GM23338 (cell line): ENCODE data around the gene FAM241A. TPM values are rescaled to one million over a fixed set of nuclear protein-coding genes. Genes with fewer than 3 reads are reported as not detected.

Experiments
- ATAC-seq: fragments of 200-7000 bp; cut with Tn5 transposase; 3 replicates; pipeline ENCODE4 v1.9.1; 2020
- DNase-seq: peaks from one replicate; pipeline ENCODE4 v3.0.0-alpha.2; 2015; ENCODE audit warnings: low spot score
- H2AFZ ChIP-seq: fragments of 200-600 bp; sonication (generic); 2 replicates; pipeline ENCODE4 v1.8.0; 2016; ENCODE audit warnings: antibody characterized with exemption, mild to moderate bottlenecking, moderate library complexity
- H3F3A ChIP-seq: fragments of 200-600 bp; sonication (generic); replicated peaks from 2 replicates; pipeline ENCODE4 v1.8.0; 2017; ENCODE audit warnings: antibody characterized with exemption, mixed run types, low read depth
- H3K27ac ChIP-seq: fragments of 200-600 bp; sonication (generic); 2 replicates; pipeline ENCODE4 v1.6.1; 2016; ENCODE audit warnings: low read depth
- H3K27me3 ChIP-seq: fragments of 200-600 bp; sonication (generic); 2 replicates; pipeline ENCODE4 v1.8.0; 2016; ENCODE audit warnings: mild to moderate bottlenecking, mixed run types, moderate library complexity; ENCODE audit not compliant: insufficient read depth
- H3K36me3 ChIP-seq: fragments of 200-600 bp; sonication (generic); 2 replicates; pipeline ENCODE4 v1.8.0; 2016; ENCODE audit warnings: mild to moderate bottlenecking; ENCODE audit not compliant: insufficient read depth
- H3K4me1 ChIP-seq: fragments of 200-600 bp; sonication (generic); 2 replicates; pipeline ENCODE4 v1.8.0; 2016; ENCODE audit warnings: mild to moderate bottlenecking, moderate library complexity; ENCODE audit not compliant: insufficient read depth
- H3K4me2 ChIP-seq: fragments of 200-600 bp; sonication (generic); 2 replicates; pipeline ENCODE4 v1.7.1; 2017; ENCODE audit warnings: mixed run types
- H3K4me3 ChIP-seq: fragments of 200-600 bp; sonication (generic); 2 replicates; pipeline ENCODE4 v1.6.1; 2016; ENCODE audit warnings: mixed run types
- H3K79me2 ChIP-seq: fragments of 200-600 bp; sonication (generic); replicated peaks from 2 replicates; pipeline ENCODE4 v1.8.0; 2017; ENCODE audit warnings: mild to moderate bottlenecking; ENCODE audit not compliant: insufficient read depth
- H3K9me2 ChIP-seq: fragments of 200-600 bp; sonication (generic); 2 replicates; pipeline ENCODE4 v1.8.0; 2017; ENCODE audit not compliant: insufficient read depth
- H4K20me1 ChIP-seq: fragments of 200-600 bp; sonication (generic); replicated peaks from 2 replicates; pipeline ENCODE4 v1.8.0; 2017; ENCODE audit warnings: mild to moderate bottlenecking; ENCODE audit not compliant: insufficient read depth
- H3K27ac Mint-ChIP-seq: 2 replicates; pipeline ENCODE4 v1.8.0; 2020; ENCODE audit warnings: inconsistent platforms, mild to moderate bottlenecking, moderate library complexity, mixed read lengths
- H3K27me3 Mint-ChIP-seq: 3 replicates; pipeline ENCODE4 v1.8.0; 2022; ENCODE audit warnings: low read depth, mild to moderate bottlenecking, moderate library complexity, mixed read lengths, inconsistent platforms; ENCODE audit not compliant: insufficient read depth, poor library complexity
- H3K36me3 Mint-ChIP-seq: 3 replicates; pipeline ENCODE4 v1.8.0; 2021; ENCODE audit warnings: low read depth, mild to moderate bottlenecking, inconsistent platforms, moderate library complexity, mixed read lengths
- H3K4me1 Mint-ChIP-seq: 3 replicates; pipeline ENCODE4 v1.8.0; 2020; ENCODE audit warnings: mild to moderate bottlenecking, inconsistent platforms, mixed read lengths
- H3K4me3 Mint-ChIP-seq: 3 replicates; pipeline ENCODE4 v1.8.0; 2021; ENCODE audit warnings: moderate library complexity, mild to moderate bottlenecking, inconsistent platforms, mixed read lengths
- H3K9me3 Mint-ChIP-seq: 3 replicates; pipeline ENCODE4 v1.8.0; 2020; ENCODE audit warnings: moderate library complexity, mild to moderate bottlenecking, inconsistent platforms, mixed read lengths
- EZH2 ChIP-seq: fragments of 200-600 bp; sonication (generic); IDR thresholded peaks from one replicate; pipeline ENCODE4 v1.8.0; 2017; ENCODE audit warnings: antibody characterized with exemption, mild to moderate bottlenecking, low read depth; ENCODE audit not compliant: unreplicated experiment
- EZH2phosphoT487 ChIP-seq: fragments of 200-600 bp; sonication (generic); IDR thresholded peaks from one replicate; pipeline ENCODE4 v1.8.1; 2018; ENCODE audit warnings: antibody characterized with exemption; ENCODE audit not compliant: unreplicated experiment
- JUNB ChIP-seq: IDR thresholded peaks from one replicate; pipeline ENCODE4 v1.6.1; 2016; ENCODE audit warnings: antibody characterized with exemption; ENCODE audit not compliant: unreplicated experiment
- NANOG ChIP-seq: IDR thresholded peaks from 2 replicates; pipeline ENCODE4 v1.6.1; 2016; ENCODE audit warnings: antibody characterized with exemption, borderline replicate concordance
- STAT1 ChIP-seq: IDR thresholded peaks from one replicate; pipeline ENCODE4 v1.6.1; 2016; ENCODE audit warnings: antibody characterized with exemption; ENCODE audit not compliant: unreplicated experiment
- ZNF114 ChIP-seq: fragments of 250-450 bp; sonication (Bioruptor Pico); IDR thresholded peaks from 2 replicates; pipeline ENCODE4 v1.5.0; 2020; ENCODE audit warnings: mild to moderate bottlenecking, moderate library complexity
- ZNF331 ChIP-seq: fragments of 250-450 bp; sonication (Bioruptor Pico); IDR thresholded peaks from 2 replicates; pipeline ENCODE4 v1.5.0; 2020; ENCODE audit warnings: low read depth, mild to moderate bottlenecking, moderate library complexity
- polyA plus RNA-seq: library from polyadenylated mRNA; unstranded; fragments of >200 nt; fragmentation: Nextera tagmentation; extraction: Ambion mirVana; gene quantifications from 2 replicates; pipeline ENCODE4 v1.2.1, GENCODE V29; 2016
- total RNA-seq: library from RNA; depleted of rRNA; stranded (reverse); fragments of >200 nt; shearing (Covaris generic); gene quantifications from 2 replicates; pipeline ENCODE4 v1.2.3, GENCODE V29; 2014
- TF ChIP-seq, protein P1 (sequence below), 2 experiments: fragments of 200-600 bp in 1 of 2; sonication (generic) in 1 of 2; conservative IDR thresholded peaks; 2 replicates each; pipeline versions ENCODE4 v1.5.1 to v1.6.1; 2016 to 2017; ENCODE audit warnings: antibody characterized with exemption in 2 of 2, low read depth in 2 of 2, mild to moderate bottlenecking in 2 of 2, moderate library complexity in 1 of 2
- TF ChIP-seq, protein P2 (sequence below): IDR thresholded peaks from one replicate; pipeline ENCODE4 v1.6.1; 2018; ENCODE audit warnings: antibody characterized with exemption; ENCODE audit not compliant: unreplicated experiment
- TF ChIP-seq, protein P3 (sequence below): IDR thresholded peaks from 2 replicates; pipeline ENCODE4 v1.6.1; 2016; ENCODE audit warnings: antibody characterized with exemption

The FAM241A gene
- total and polyA plus RNA-seq, 2 experiments from 2014 or later, result 0.58 to 0.63 TPM

DNA sequence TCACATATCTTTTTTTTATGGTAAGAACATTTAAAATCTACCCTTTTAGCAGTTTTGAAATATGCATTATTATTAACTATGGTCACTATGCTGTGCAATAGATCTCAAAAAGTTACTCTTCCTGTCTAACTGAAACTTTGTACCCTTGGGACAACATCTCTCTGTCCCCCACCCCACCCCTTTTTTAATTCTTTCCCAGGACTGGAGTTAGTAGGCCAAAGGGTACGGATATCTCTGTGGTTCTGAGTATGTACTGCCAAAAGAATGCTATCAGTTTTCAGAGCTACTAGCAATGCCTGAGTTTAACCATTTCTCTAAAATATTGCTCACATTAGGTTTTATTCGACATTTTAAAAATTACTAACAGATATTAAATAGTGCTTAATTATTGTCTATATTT, 4.7 kb upstream of the FAM241A start:
- DNase-seq (no peak), ATAC-seq (no peak)
- Histone ChIP-seq H3K4me3 (no peak overlapping the region), H3K27me3 (no peaks in the 10 kb centered on the region), H3K27ac (no peak overlapping the region), H3F3A (no peaks in the 10 kb centered on the region), H3K36me3 (no peaks in the 10 kb centered on the region), H2AFZ (0 out of 2 replicates have a peak overlapping the region, but pooled peaks have one; percentile 78), H3K9me2 (peaks cover 8% of the 10 kb centered on the region; the same call in 1 of the 2 replicates), H3K4me1 (no peaks in the 10 kb centered on the region), H3K4me2 (no peak overlapping the region), H4K20me1 (no peaks in the 10 kb centered on the region), H3K79me2 (no peaks in the 10 kb centered on the region)
- TF ChIP-seq, protein P1, sequence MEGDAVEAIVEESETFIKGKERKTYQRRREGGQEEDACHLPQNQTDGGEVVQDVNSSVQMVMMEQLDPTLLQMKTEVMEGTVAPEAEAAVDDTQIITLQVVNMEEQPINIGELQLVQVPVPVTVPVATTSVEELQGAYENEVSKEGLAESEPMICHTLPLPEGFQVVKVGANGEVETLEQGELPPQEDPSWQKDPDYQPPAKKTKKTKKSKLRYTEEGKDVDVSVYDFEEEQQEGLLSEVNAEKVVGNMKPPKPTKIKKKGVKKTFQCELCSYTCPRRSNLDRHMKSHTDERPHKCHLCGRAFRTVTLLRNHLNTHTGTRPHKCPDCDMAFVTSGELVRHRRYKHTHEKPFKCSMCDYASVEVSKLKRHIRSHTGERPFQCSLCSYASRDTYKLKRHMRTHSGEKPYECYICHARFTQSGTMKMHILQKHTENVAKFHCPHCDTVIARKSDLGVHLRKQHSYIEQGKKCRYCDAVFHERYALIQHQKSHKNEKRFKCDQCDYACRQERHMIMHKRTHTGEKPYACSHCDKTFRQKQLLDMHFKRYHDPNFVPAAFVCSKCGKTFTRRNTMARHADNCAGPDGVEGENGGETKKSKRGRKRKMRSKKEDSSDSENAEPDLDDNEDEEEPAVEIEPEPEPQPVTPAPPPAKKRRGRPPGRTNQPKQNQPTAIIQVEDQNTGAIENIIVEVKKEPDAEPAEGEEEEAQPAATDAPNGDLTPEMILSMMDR (conservative IDR thresholded peaks at IDR 0.05; ENCODE audit: low read depth in 2 of 2), result no peak
- no peak for TF ChIP-seq EZH2phosphoT487
- TF ChIP-seq, protein P2, sequence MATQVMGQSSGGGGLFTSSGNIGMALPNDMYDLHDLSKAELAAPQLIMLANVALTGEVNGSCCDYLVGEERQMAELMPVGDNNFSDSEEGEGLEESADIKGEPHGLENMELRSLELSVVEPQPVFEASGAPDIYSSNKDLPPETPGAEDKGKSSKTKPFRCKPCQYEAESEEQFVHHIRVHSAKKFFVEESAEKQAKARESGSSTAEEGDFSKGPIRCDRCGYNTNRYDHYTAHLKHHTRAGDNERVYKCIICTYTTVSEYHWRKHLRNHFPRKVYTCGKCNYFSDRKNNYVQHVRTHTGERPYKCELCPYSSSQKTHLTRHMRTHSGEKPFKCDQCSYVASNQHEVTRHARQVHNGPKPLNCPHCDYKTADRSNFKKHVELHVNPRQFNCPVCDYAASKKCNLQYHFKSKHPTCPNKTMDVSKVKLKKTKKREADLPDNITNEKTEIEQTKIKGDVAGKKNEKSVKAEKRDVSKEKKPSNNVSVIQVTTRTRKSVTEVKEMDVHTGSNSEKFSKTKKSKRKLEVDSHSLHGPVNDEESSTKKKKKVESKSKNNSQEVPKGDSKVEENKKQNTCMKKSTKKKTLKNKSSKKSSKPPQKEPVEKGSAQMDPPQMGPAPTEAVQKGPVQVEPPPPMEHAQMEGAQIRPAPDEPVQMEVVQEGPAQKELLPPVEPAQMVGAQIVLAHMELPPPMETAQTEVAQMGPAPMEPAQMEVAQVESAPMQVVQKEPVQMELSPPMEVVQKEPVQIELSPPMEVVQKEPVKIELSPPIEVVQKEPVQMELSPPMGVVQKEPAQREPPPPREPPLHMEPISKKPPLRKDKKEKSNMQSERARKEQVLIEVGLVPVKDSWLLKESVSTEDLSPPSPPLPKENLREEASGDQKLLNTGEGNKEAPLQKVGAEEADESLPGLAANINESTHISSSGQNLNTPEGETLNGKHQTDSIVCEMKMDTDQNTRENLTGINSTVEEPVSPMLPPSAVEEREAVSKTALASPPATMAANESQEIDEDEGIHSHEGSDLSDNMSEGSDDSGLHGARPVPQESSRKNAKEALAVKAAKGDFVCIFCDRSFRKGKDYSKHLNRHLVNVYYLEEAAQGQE, result no peak
- TF ChIP-seq JUNB, result no peak
- TF ChIP-seq ZNF114 (CRISPR knock-in tag), result no peak
- TF ChIP-seq NANOG, result no peak
- Mint-ChIP-seq H3K4me1 (peaks cover 7% of the 10 kb centered on the region; the same call in 2 of the 3 replicates), H3K9me3 (no peaks in the 10 kb centered on the region; the same call in 2 of the 3 replicates), H3K4me3 (no peak overlapping the region), H3K36me3 (no peaks in the 10 kb centered on the region), H3K27ac (no peak overlapping the region), H3K27me3 (peaks cover 6% of the 10 kb centered on the region)

DNA sequence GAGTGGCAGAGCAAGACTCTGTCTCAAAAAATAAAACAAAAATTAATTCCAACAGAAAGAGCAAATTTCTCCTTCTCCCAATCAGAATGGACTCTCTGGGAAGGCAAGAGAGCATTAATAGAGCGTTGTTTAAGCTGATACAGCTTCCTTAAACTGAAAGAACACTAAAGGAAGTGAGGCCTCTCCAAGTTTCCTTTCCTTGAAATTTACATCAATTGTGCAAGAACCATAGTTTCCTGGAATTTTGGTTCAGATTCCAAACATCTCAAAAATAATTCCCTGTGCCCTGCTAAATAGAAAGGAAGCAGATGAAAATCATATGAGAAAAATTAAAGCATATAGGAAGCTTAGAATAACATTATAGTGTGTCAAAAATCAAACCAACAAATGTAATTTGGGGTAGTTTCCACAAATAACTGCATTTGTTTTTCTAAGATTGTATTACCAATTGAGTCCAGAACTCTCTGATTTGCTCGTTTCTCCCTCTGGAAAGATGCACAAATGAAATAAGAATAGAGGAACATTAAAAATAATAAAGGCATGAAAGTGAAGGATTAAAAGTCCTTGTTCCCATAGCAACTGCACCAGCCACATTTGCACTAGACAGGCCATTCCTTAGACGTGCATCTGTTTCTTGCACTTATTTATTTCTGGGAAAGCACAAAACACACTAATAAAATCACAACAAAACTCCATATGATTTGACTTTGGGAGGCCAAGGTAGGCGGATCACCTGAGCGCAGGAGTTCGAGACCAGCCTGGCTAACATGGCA, 3.7 kb upstream of the FAM241A start:
- H3K4me2 ChIP-seq, result no peak overlapping the region
- H3F3A ChIP-seq, result no peaks in the 10 kb centered on the region
- DNase-seq, result no peak
- H3K27me3 ChIP-seq, result peaks cover 7% of the 10 kb centered on the region
- Mint-ChIP-seq H3K27me3 (peaks cover 5% of the 10 kb centered on the region), H3K27ac (peak overlapping the region; percentile 31), H3K4me3 (no peak overlapping the region), H3K36me3 (no peaks in the 10 kb centered on the region), H3K9me3 (no peaks in the 10 kb centered on the region; the same call in 2 of the 3 replicates), H3K4me1 (peaks cover 12% of the 10 kb centered on the region; the same call in 2 of the 3 replicates)
- no peak for ATAC-seq
- H3K4me1 ChIP-seq, result peaks cover 3% of the 10 kb centered on the region
- H3K9me2 ChIP-seq, result peaks cover 3% of the 10 kb centered on the region; the same call in 1 of the 2 replicates
- no peaks in the 10 kb centered on the region for H3K79me2 ChIP-seq
- peak overlapping the region; percentile 78; the same call in 1 of the 2 replicates for H2AFZ ChIP-seq
- no peaks in the 10 kb centered on the region for H3K36me3 ChIP-seq
- no peaks in the 10 kb centered on the region for H4K20me1 ChIP-seq
- no peak overlapping the region for H3K27ac ChIP-seq
- H3K4me3 ChIP-seq, result no peak overlapping the region
- TF ChIP-seq STAT1, result no peak
- TF ChIP-seq ZNF331 (CRISPR knock-in tag), result no peak
- no peak for TF ChIP-seq ZNF114 (CRISPR knock-in tag)
- TF ChIP-seq, protein P3, sequence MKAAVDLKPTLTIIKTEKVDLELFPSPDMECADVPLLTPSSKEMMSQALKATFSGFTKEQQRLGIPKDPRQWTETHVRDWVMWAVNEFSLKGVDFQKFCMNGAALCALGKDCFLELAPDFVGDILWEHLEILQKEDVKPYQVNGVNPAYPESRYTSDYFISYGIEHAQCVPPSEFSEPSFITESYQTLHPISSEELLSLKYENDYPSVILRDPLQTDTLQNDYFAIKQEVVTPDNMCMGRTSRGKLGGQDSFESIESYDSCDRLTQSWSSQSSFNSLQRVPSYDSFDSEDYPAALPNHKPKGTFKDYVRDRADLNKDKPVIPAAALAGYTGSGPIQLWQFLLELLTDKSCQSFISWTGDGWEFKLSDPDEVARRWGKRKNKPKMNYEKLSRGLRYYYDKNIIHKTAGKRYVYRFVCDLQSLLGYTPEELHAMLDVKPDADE, result no peak
- no peak for TF ChIP-seq EZH2
